ENCODE measurements around the gene CSTF1.

DNA sequence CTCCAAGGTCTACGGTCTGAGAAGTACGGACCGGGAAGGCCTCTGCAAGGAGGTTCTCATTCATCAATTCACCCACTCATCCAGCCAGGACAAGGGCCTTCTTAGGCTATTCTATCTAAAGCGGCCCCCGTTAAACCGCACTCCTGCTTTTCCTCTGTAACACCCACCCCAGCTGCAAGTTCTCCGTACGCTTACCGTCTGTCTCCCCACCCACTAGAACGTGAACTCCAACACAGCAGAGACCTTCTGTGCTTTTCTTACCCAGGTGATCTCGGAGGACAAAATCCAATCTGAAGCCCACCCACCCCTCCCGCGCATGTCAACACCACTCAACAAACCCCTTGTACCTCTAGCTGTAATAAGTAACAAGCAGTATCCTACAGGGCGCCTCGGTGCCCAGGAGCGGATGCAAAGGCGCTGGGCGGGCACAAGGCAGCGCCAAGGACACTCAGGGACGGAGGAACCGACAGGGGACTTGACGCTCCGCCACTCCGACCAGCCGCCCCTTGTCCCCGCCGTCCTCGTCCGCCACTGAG is 781 bp upstream of the CSTF1 start:
- no peak for TF ChIP-seq SP1 (IDR thresholded peaks at IDR 0.05; ENCODE audit: low read depth)
- TF ChIP-seq, protein P1, sequence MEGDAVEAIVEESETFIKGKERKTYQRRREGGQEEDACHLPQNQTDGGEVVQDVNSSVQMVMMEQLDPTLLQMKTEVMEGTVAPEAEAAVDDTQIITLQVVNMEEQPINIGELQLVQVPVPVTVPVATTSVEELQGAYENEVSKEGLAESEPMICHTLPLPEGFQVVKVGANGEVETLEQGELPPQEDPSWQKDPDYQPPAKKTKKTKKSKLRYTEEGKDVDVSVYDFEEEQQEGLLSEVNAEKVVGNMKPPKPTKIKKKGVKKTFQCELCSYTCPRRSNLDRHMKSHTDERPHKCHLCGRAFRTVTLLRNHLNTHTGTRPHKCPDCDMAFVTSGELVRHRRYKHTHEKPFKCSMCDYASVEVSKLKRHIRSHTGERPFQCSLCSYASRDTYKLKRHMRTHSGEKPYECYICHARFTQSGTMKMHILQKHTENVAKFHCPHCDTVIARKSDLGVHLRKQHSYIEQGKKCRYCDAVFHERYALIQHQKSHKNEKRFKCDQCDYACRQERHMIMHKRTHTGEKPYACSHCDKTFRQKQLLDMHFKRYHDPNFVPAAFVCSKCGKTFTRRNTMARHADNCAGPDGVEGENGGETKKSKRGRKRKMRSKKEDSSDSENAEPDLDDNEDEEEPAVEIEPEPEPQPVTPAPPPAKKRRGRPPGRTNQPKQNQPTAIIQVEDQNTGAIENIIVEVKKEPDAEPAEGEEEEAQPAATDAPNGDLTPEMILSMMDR (IDR thresholded peaks at IDR 0.05 in 2 of 3, conservative IDR thresholded peaks at IDR 0.05 in 1 of 3; ENCODE audit: borderline replicate concordance in 1 of 3, insufficient read depth in 1 of 3, low read depth in 2 of 3, low read length in 2 of 3), result no peak
- no peak for TF ChIP-seq EZH2 (IDR thresholded peaks at IDR 0.05)
- TF ChIP-seq, protein P2, sequence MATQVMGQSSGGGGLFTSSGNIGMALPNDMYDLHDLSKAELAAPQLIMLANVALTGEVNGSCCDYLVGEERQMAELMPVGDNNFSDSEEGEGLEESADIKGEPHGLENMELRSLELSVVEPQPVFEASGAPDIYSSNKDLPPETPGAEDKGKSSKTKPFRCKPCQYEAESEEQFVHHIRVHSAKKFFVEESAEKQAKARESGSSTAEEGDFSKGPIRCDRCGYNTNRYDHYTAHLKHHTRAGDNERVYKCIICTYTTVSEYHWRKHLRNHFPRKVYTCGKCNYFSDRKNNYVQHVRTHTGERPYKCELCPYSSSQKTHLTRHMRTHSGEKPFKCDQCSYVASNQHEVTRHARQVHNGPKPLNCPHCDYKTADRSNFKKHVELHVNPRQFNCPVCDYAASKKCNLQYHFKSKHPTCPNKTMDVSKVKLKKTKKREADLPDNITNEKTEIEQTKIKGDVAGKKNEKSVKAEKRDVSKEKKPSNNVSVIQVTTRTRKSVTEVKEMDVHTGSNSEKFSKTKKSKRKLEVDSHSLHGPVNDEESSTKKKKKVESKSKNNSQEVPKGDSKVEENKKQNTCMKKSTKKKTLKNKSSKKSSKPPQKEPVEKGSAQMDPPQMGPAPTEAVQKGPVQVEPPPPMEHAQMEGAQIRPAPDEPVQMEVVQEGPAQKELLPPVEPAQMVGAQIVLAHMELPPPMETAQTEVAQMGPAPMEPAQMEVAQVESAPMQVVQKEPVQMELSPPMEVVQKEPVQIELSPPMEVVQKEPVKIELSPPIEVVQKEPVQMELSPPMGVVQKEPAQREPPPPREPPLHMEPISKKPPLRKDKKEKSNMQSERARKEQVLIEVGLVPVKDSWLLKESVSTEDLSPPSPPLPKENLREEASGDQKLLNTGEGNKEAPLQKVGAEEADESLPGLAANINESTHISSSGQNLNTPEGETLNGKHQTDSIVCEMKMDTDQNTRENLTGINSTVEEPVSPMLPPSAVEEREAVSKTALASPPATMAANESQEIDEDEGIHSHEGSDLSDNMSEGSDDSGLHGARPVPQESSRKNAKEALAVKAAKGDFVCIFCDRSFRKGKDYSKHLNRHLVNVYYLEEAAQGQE (IDR thresholded peaks at IDR 0.05; ENCODE audit: low read depth), result no peak
- no peak for TF ChIP-seq EZH2phosphoT487 (IDR thresholded peaks at IDR 0.05; ENCODE audit: borderline replicate concordance)
- TF ChIP-seq POLR2A (IDR thresholded peaks at IDR 0.05; ENCODE audit: borderline replicate concordance, extremely low read depth, insufficient read depth, insufficient read length), result no peak
- TF ChIP-seq CBX3 (IDR thresholded peaks at IDR 0.05; ENCODE audit: low read depth), result no peak
- no peak for TF ChIP-seq RAD21 (IDR thresholded peaks at IDR 0.05; ENCODE audit: low read depth)
- TF ChIP-seq POLR2AphosphoS5 (IDR thresholded peaks at IDR 0.05; ENCODE audit: low read depth, low read length), result no peak
- TF ChIP-seq SRF (IDR thresholded peaks at IDR 0.05; ENCODE audit: low read depth), result no peak
